ENCODE measurements around the gene GPR153.

GPR153 gene

GRCh38 chr1:6271006-6271405, 10.1 kb upstream of the GPR153 start:
- H3K9me3 ChIP-seq (ENCODE audit: control insufficient read depth, low read length): no peaks in the 10 kb centered on the region
- WGBS, 2 experiments: 89 to 95% methylated on average over 4 of the region's 4 CpGs
- H3K4me1 ChIP-seq (ENCODE audit: control insufficient read depth, insufficient read depth, low read length): peaks cover 67% of the 10 kb centered on the region
- no peak overlapping the region for H3K4me3 ChIP-seq (ENCODE audit: insufficient read depth, low read depth, low read length)
- no peaks in the 10 kb centered on the region for H3K36me3 ChIP-seq (ENCODE audit: control insufficient read depth, insufficient read depth, low read length)
- H3K27me3 ChIP-seq (ENCODE audit: control insufficient read depth, insufficient read depth, low read length, poor library complexity, severe bottlenecking): no peaks in the 10 kb centered on the region
- no peak overlapping the region for H3K27ac ChIP-seq (ENCODE audit: insufficient read depth, low read depth, low read length, poor library complexity, severe bottlenecking)

GRCh38 chr1:6270401-6270800, 9.5 kb upstream of the GPR153 start:
- H3K9me3 ChIP-seq (ENCODE audit: control insufficient read depth, low read length): no peaks in the 10 kb centered on the region
- no peak overlapping the region for H3K27ac ChIP-seq (ENCODE audit: insufficient read depth, low read depth, low read length, poor library complexity, severe bottlenecking)
- no peaks in the 10 kb centered on the region for H3K27me3 ChIP-seq (ENCODE audit: control insufficient read depth, insufficient read depth, low read length, poor library complexity, severe bottlenecking)
- 88 to 93% methylated on average over 8 of the region's 8 CpGs for WGBS, 2 experiments
- H3K4me1 ChIP-seq (ENCODE audit: control insufficient read depth, insufficient read depth, low read length): peaks cover 61% of the 10 kb centered on the region
- H3K4me3 ChIP-seq (ENCODE audit: insufficient read depth, low read depth, low read length): no peak overlapping the region
- H3K36me3 ChIP-seq (ENCODE audit: control insufficient read depth, insufficient read depth, low read length): no peaks in the 10 kb centered on the region

GRCh38 chr1:6269720-6270400, 9.0 kb upstream of the GPR153 start:
- H3K4me3 ChIP-seq (ENCODE audit: insufficient read depth, low read depth, low read length): no peak overlapping the region
- H3K36me3 ChIP-seq (ENCODE audit: control insufficient read depth, insufficient read depth, low read length): no peaks in the 10 kb centered on the region
- peaks cover 55% of the 10 kb centered on the region for H3K4me1 ChIP-seq (ENCODE audit: control insufficient read depth, insufficient read depth, low read length)
- 76% methylated on average over 22 of the region's 22 CpGs for WGBS, 2 experiments
- H3K27ac ChIP-seq (ENCODE audit: insufficient read depth, low read depth, low read length, poor library complexity, severe bottlenecking): peak overlapping the region; percentile 50
- H3K9me3 ChIP-seq (ENCODE audit: control insufficient read depth, low read length): no peaks in the 10 kb centered on the region
- H3K27me3 ChIP-seq (ENCODE audit: control insufficient read depth, insufficient read depth, low read length, poor library complexity, severe bottlenecking): no peaks in the 10 kb centered on the region

- Histone ChIP-seq H3K9me3 (ENCODE audit: control insufficient read depth, low read length) (no peaks in the 10 kb centered on the region), H3K27ac (ENCODE audit: insufficient read depth, low read depth, low read length, poor library complexity, severe bottlenecking) (peak overlapping the region; percentile 50), H3K36me3 (ENCODE audit: control insufficient read depth, insufficient read depth, low read length) (no peaks in the 10 kb centered on the region), H3K4me3 (ENCODE audit: insufficient read depth, low read depth, low read length) (no peak overlapping the region), H3K4me1 (ENCODE audit: control insufficient read depth, insufficient read depth, low read length) (peaks cover 50% of the 10 kb centered on the region), H3K27me3 (ENCODE audit: control insufficient read depth, insufficient read depth, low read length, poor library complexity, severe bottlenecking) (no peaks in the 10 kb centered on the region)
- WGBS, 2 experiments: 95% methylated on average over 14 of the region's 14 CpGs
Measured at GRCh38 chr1:6269296-6269695, 8.4 kb upstream of the GPR153 start.

- H3K27ac ChIP-seq (ENCODE audit: insufficient read depth, low read depth, low read length, poor library complexity, severe bottlenecking): no peak overlapping the region
- H3K4me1 ChIP-seq (ENCODE audit: control insufficient read depth, insufficient read depth, low read length): peaks cover 43% of the 10 kb centered on the region
- no peak overlapping the region for H3K4me3 ChIP-seq (ENCODE audit: insufficient read depth, low read depth, low read length)
- WGBS, 2 experiments: 81 to 85% methylated on average over 21 of the region's 21 CpGs
- H3K9me3 ChIP-seq (ENCODE audit: control insufficient read depth, low read length): no peaks in the 10 kb centered on the region
- H3K36me3 ChIP-seq (ENCODE audit: control insufficient read depth, insufficient read depth, low read length): no peaks in the 10 kb centered on the region
- no peaks in the 10 kb centered on the region for H3K27me3 ChIP-seq (ENCODE audit: control insufficient read depth, insufficient read depth, low read length, poor library complexity, severe bottlenecking)
Measured at GRCh38 chr1:6268415-6268814, 7.5 kb upstream of the GPR153 start.

- 90 to 91% methylated on average over 12 of the region's 12 CpGs for WGBS, 2 experiments
- H3K27ac ChIP-seq (ENCODE audit: insufficient read depth, low read depth, low read length, poor library complexity, severe bottlenecking): no peak overlapping the region
- H3K4me3 ChIP-seq (ENCODE audit: insufficient read depth, low read depth, low read length): no peak overlapping the region
- no peaks in the 10 kb centered on the region for H3K27me3 ChIP-seq (ENCODE audit: control insufficient read depth, insufficient read depth, low read length, poor library complexity, severe bottlenecking)
- peaks cover 46% of the 10 kb centered on the region for H3K4me1 ChIP-seq (ENCODE audit: control insufficient read depth, insufficient read depth, low read length)
- no peaks in the 10 kb centered on the region for H3K36me3 ChIP-seq (ENCODE audit: control insufficient read depth, insufficient read depth, low read length)
- no peaks in the 10 kb centered on the region for H3K9me3 ChIP-seq (ENCODE audit: control insufficient read depth, low read length)
Measured at GRCh38 chr1:6267686-6268322, 6.9 kb upstream of the GPR153 start.

- peaks cover 52% of the 10 kb centered on the region for H3K4me1 ChIP-seq (ENCODE audit: control insufficient read depth, insufficient read depth, low read length)
Measured at GRCh38 chr1:6266641-6267040, 5.7 kb upstream of the GPR153 start.

GRCh38 chr1:6265151-6265550, 4.3 kb upstream of the GPR153 start:
- Histone ChIP-seq H3K4me3 (ENCODE audit: insufficient read depth, low read depth, low read length) (no peak overlapping the region), H3K9me3 (ENCODE audit: control insufficient read depth, low read length) (no peaks in the 10 kb centered on the region), H3K27ac (ENCODE audit: insufficient read depth, low read depth, low read length, poor library complexity, severe bottlenecking) (no peak overlapping the region), H3K36me3 (ENCODE audit: control insufficient read depth, insufficient read depth, low read length) (no peaks in the 10 kb centered on the region), H3K27me3 (ENCODE audit: control insufficient read depth, insufficient read depth, low read length, poor library complexity, severe bottlenecking) (no peaks in the 10 kb centered on the region), H3K4me1 (ENCODE audit: control insufficient read depth, insufficient read depth, low read length) (peaks cover 42% of the 10 kb centered on the region)
- 94% methylated on average over 15 of the region's 15 CpGs for WGBS, 2 experiments

More at GRCh38 chr1:6266641-6267040, 5.7 kb upstream of the GPR153 start:
- Histone ChIP-seq H3K27me3 (ENCODE audit: control insufficient read depth, insufficient read depth, low read length, poor library complexity, severe bottlenecking) (no peaks in the 10 kb centered on the region), H3K27ac (ENCODE audit: insufficient read depth, low read depth, low read length, poor library complexity, severe bottlenecking) (no peak overlapping the region), H3K36me3 (ENCODE audit: control insufficient read depth, insufficient read depth, low read length) (no peaks in the 10 kb centered on the region), H3K4me3 (ENCODE audit: insufficient read depth, low read depth, low read length) (no peak overlapping the region), H3K9me3 (ENCODE audit: control insufficient read depth, low read length) (no peaks in the 10 kb centered on the region)
- WGBS, 2 experiments: 91% methylated on average over 11 of the region's 11 CpGs

- no peaks in the 10 kb centered on the region for H3K36me3 ChIP-seq (ENCODE audit: control insufficient read depth, insufficient read depth, low read length)
- 90 to 93% methylated on average over 7 of the region's 7 CpGs for WGBS, 2 experiments
- no peaks in the 10 kb centered on the region for H3K9me3 ChIP-seq (ENCODE audit: control insufficient read depth, low read length)
- no peak overlapping the region for H3K27ac ChIP-seq (ENCODE audit: insufficient read depth, low read depth, low read length, poor library complexity, severe bottlenecking)
- H3K4me3 ChIP-seq (ENCODE audit: insufficient read depth, low read depth, low read length): no peak overlapping the region
- H3K27me3 ChIP-seq (ENCODE audit: control insufficient read depth, insufficient read depth, low read length, poor library complexity, severe bottlenecking): peaks cover 9% of the 10 kb centered on the region
- H3K4me1 ChIP-seq (ENCODE audit: control insufficient read depth, insufficient read depth, low read length): peaks cover 36% of the 10 kb centered on the region
Measured at GRCh38 chr1:6263716-6264115, 2.8 kb upstream of the GPR153 start.

- H3K27me3 ChIP-seq (ENCODE audit: control insufficient read depth, insufficient read depth, low read length, poor library complexity, severe bottlenecking): peaks cover 9% of the 10 kb centered on the region
- H3K9me3 ChIP-seq (ENCODE audit: control insufficient read depth, low read length): no peaks in the 10 kb centered on the region
- H3K27ac ChIP-seq (ENCODE audit: insufficient read depth, low read depth, low read length, poor library complexity, severe bottlenecking): no peak overlapping the region
- 90 to 91% methylated on average over 25 of the region's 25 CpGs for WGBS, 2 experiments
- H3K4me3 ChIP-seq (ENCODE audit: insufficient read depth, low read depth, low read length): no peak overlapping the region
- peaks cover 28% of the 10 kb centered on the region for H3K4me1 ChIP-seq (ENCODE audit: control insufficient read depth, insufficient read depth, low read length)
- H3K36me3 ChIP-seq (ENCODE audit: control insufficient read depth, insufficient read depth, low read length): no peaks in the 10 kb centered on the region
Measured at GRCh38 chr1:6262555-6263420, 1.9 kb upstream of the GPR153 start.
